Kidney (tissue), 14 donors: ENCODE measurements around the gene PTPRO. TPM values are rescaled to one million over a fixed set of nuclear protein-coding genes. Genes with fewer than 3 reads are reported as not detected.

Experiments used
- DNase-seq, 5 donors: peaks; one replicate each; pipeline ENCODE4 v3.0.0-alpha.2; 2013 to 2020
- FAIRE-seq: peaks from 2 replicates; lab custom pipeline; 2012; peaks lifted over from hg19 to GRCh38; lab: Jason Lieb, UNC
- H3K27ac ChIP-seq, 2 donors: one replicate each; pipeline ENCODE4 v1.7.0; 2013; ENCODE audit warnings: low read depth in 2 of 2, low read length in 2 of 2, inconsistent platforms in 1 of 2
- H3K27me3 ChIP-seq: one replicate; pipeline ENCODE4 v1.7.1; 2013; ENCODE audit warnings: low read length, inconsistent platforms; ENCODE audit not compliant: control insufficient read depth, insufficient read depth
- H3K36me3 ChIP-seq, 3 donors: one replicate each; pipeline versions ENCODE4 v1.7.0 to v1.7.1; 2013; ENCODE audit warnings: low read length in 3 of 3, control low read depth in 1 of 3, inconsistent platforms in 1 of 3; ENCODE audit not compliant: insufficient read depth in 3 of 3, control insufficient read depth in 2 of 3
- H3K4me1 ChIP-seq, 3 donors: one replicate each; pipeline versions ENCODE4 v1.7.0 to v1.7.1; 2013; ENCODE audit warnings: low read length in 3 of 3, inconsistent platforms in 1 of 3, low read depth in 1 of 3; ENCODE audit not compliant: control insufficient read depth in 2 of 3, insufficient read depth in 2 of 3
- H3K4me3 ChIP-seq, 3 donors: one replicate each; pipeline versions ENCODE4 v1.7.0 to v1.8.1; 2013; ENCODE audit warnings: low read length in 3 of 3, control low read depth in 1 of 3, inconsistent platforms in 1 of 3
- H3K9ac ChIP-seq, 3 donors: one replicate each; pipeline versions ENCODE4 v1.7.0 to v1.7.1; 2013; ENCODE audit warnings: low read length in 3 of 3, control low read depth in 1 of 3, inconsistent platforms in 1 of 3
- H3K9me3 ChIP-seq, 3 donors: one replicate each; pipeline versions ENCODE4 v1.7.0 to v1.7.1; 2013; ENCODE audit warnings: low read length in 3 of 3, control low read depth in 1 of 3, inconsistent platforms in 1 of 3; ENCODE audit not compliant: control insufficient read depth in 2 of 3, insufficient read depth in 1 of 3
- intact Hi-C: fragments of 100-400 bp; cut with DNase I; formaldehyde crosslinking; loops from one replicate; pipeline ENCODE4 v1.11.1; 2022
- polyA plus RNA-seq: library from polyadenylated mRNA; stranded (reverse); fragments of 350-450 nt; fragmentation: Illumina TruSeq; extraction: RNeasy Lipid Tissue Mini Kit (QIAGEN cat#74804); gene quantifications from one replicate; pipeline ENCODE4 v1.2.3, GENCODE V29; 2014; ENCODE audit warnings: low read depth, low replicate concordance; ENCODE audit not compliant: insufficient read depth
- total RNA-seq: library from RNA; stranded (reverse); fragmentation: NEBNext Ultra II Directional; extraction: Animal tissue kit (Norgen Biotek cat#: 25700); gene quantifications from one replicate; pipeline ENCODE4 v1.2.1, GENCODE V29; 2021
- TF ChIP-seq, protein P1 (sequence below): IDR thresholded peaks from 3 replicates; pipeline ENCODE4 v1.5.1; 2012; ENCODE audit warnings: mild to moderate bottlenecking, moderate library complexity, borderline replicate concordance; ENCODE audit not compliant: insufficient read depth; ENCODE audit errors: extremely low read depth
- donor health status: control.
- donor health status: control.
- donor health status: control.
- donor health status: control.
- donor health status: control.
- donor health status: DM: yes; HTN: yes; CAD: no.
- donor health status: Normal renal cell carcinoma (clear cell type).

PTPRO gene
- total and polyA plus RNA-seq, 2 donors from 2014 or later = 4.6 to 44.0 TPM

DNA sequence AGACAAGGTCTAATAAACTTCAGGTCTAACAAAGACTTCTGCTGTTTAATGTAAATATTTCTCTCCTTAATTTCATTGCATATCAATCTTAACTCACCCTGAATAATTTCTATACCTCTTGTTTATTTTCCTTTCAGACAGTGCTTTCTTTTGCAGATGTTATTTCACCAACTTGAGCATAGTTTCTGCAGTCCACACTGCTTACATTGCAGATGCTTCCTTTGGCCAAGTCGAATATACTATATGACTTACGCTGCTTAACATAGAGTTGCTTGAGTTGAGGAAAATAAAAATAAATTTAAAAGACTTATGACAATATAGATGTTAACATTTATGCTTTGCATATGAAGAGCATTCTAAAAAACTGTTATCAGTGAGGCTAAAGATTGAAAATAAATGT, 217.7 kb downstream of the PTPRO start:
- Histone ChIP-seq H3K4me1 (no peaks in the 10 kb centered on the region), H3K9me3 (no peaks in the 10 kb centered on the region), H3K4me3 (no peak overlapping the region), H3K36me3 (no peaks in the 10 kb centered on the region), H3K9ac (no peak overlapping the region), H3K27ac (no peak overlapping the region), H3K27me3 (no peaks in the 10 kb centered on the region)
- intact Hi-C loops = no loop called here
- no peak for FAIRE-seq
- TF ChIP-seq, protein P1, sequence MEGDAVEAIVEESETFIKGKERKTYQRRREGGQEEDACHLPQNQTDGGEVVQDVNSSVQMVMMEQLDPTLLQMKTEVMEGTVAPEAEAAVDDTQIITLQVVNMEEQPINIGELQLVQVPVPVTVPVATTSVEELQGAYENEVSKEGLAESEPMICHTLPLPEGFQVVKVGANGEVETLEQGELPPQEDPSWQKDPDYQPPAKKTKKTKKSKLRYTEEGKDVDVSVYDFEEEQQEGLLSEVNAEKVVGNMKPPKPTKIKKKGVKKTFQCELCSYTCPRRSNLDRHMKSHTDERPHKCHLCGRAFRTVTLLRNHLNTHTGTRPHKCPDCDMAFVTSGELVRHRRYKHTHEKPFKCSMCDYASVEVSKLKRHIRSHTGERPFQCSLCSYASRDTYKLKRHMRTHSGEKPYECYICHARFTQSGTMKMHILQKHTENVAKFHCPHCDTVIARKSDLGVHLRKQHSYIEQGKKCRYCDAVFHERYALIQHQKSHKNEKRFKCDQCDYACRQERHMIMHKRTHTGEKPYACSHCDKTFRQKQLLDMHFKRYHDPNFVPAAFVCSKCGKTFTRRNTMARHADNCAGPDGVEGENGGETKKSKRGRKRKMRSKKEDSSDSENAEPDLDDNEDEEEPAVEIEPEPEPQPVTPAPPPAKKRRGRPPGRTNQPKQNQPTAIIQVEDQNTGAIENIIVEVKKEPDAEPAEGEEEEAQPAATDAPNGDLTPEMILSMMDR = no peak
- DNase-seq = no peak

DNA sequence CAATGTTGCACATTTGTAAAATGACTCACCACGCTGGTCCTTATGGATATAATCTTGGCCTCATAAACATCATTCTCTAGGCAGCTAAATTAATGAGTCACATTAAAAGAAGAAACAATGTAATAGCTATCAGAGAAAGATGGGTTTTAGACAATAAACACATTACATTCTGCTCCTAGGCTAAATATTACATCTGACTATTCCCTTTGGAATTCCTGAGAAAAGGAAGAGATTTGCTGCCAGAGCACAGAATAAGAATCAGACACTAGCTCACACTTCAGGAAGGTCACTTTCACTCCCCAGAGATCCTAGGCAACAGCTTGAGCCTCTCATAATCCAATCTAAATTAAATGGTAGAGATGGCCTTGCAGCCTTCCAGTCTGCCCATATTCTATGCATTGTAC, 218.2 kb downstream of the PTPRO start:
- no peaks in the 10 kb centered on the region for H3K4me1 ChIP-seq
- H3K36me3 ChIP-seq = no peaks in the 10 kb centered on the region
- DNase-seq (no peak), FAIRE-seq (no peak)
- TF ChIP-seq, protein P1 = no peak
- H3K9ac ChIP-seq = no peak overlapping the region
- H3K4me3 ChIP-seq = no peak overlapping the region
- no peak overlapping the region for H3K27ac ChIP-seq
- no peaks in the 10 kb centered on the region for H3K9me3 ChIP-seq
- no peaks in the 10 kb centered on the region for H3K27me3 ChIP-seq
- intact Hi-C loops = no loop called here

DNA sequence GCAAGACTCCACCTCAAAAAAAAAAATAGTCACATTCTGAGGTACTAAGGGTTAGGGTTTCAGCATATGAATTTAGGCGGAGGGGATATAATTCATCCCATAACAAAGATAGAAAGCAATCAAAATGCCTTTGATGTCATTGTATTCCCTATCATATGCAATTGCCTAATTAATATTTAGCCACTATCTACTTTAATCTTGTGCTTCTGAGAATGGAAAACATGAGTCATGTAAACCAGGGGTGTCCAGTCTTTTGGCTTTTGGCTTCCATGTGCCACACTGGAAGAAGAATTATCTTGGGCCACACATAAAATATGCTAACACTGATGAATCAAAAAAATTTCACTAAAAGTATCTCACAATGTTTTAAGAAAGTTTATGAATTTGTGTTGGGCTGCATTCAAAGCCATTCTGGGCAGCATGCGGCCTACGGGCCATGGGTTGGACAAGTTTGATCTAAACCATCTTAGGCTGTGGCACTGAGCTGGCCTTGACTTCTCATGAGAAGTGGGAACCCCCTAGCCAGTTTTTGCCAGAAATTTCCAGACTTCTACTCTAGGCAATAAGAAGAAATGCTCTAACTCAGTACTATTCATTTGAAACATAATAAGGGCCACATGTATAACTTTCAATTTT, 219.8 kb downstream of the PTPRO start:
- Histone ChIP-seq H3K36me3 (no peaks in the 10 kb centered on the region), H3K9ac (no peak overlapping the region), H3K4me1 (no peaks in the 10 kb centered on the region), H3K4me3 (no peak overlapping the region), H3K27me3 (no peaks in the 10 kb centered on the region), H3K9me3 (no peaks in the 10 kb centered on the region), H3K27ac (no peak overlapping the region)
- intact Hi-C loops = no loop called here
- no peak for DNase-seq
- FAIRE-seq = no peak
- TF ChIP-seq, protein P1 = no peak

DNA sequence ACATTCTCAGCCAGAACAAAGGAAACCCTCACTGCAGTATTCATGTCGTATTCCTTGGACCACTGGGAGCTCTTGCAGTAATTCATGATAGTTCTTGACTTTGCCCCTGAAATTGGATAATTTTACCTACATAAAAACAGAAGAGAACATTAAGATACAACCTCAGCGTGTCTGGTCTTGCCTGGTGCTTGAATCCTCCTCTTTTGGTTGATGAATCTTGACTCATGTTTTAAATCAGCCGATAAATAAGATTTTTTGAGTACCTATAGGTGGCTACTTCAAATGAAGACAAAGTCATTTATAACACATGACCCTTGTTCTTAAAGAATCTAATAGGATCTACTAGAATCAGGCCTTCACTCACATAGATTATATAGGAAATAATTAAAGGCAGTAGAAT, 221.0 kb downstream of the PTPRO start:
- TF ChIP-seq, protein P1 = no peak
- FAIRE-seq (no peak), DNase-seq (no peak)
- H3K9ac ChIP-seq = no peak overlapping the region
- H3K36me3 ChIP-seq = no peaks in the 10 kb centered on the region
- no peaks in the 10 kb centered on the region for H3K4me1 ChIP-seq
- no peaks in the 10 kb centered on the region for H3K27me3 ChIP-seq
- no peak overlapping the region for H3K4me3 ChIP-seq
- intact Hi-C loops = no loop called here
- H3K9me3 ChIP-seq = no peaks in the 10 kb centered on the region
- H3K27ac ChIP-seq = no peak overlapping the region
